Central memory CD4-positive, alpha-beta T cell (primary cell): ENCODE results near the gene GART.
"Not testable (repeated sequence)": the region's sequence is repeated elsewhere in the genome, so short reads cannot be mapped to it uniquely, and the experiment has no call there.

ENCODE experiments used
- DNase-seq: peaks from one replicate; pipeline ENCODE4 v3.0.0; 2022
- total RNA-seq, 3 experiments: gene quantifications; one replicate each; lab custom pipeline; 2026; lab: John Stamatoyannopoulos, UW

Gene GART
- total RNA-seq, result 69.8 to 289 (median 112) reads per million in 3 experiments

- DNase-seq, result peak; percentile 81
These were observed at the start of gene GART for GRCh38 chr21:33541756-33542639. GART (minus strand) TSS chr21:33542117; CDS start chr21:33539315, 2,802 bp downstream.

GRCh38 chr21:33588485-33589335, 46.8 kb upstream of the GART start, which contains the start of gene DONSON:
DONSON (minus strand) TSS chr21:33588684; CDS start chr21:33588641, 43 bp downstream.
- DNase-seq, result peak; percentile 87

- DNase-seq, result no peak
These were observed 46.0 kb upstream of the GART start for GRCh38 chr21:33587792-33588484.

GRCh38 chr21:33586927-33587326, 45.0 kb upstream of the GART start:
- DNase-seq, result no peak

- DNase-seq, result no peak
These were observed 42.5 kb upstream of the GART start for GRCh38 chr21:33584455-33584854.

GRCh38 chr21:33578959-33579542, 37.1 kb upstream of the GART start:
- no peak for DNase-seq

GRCh38 chr21:33578214-33578613, 36.3 kb upstream of the GART start:
- no peak for DNase-seq

- DNase-seq, result not testable (repeated sequence)
These were observed 34.8 kb upstream of the GART start for GRCh38 chr21:33576741-33577141.

GRCh38 chr21:33572350-33572749, 30.4 kb upstream of the GART start:
- DNase-seq, result no peak

GRCh38 chr21:33569991-33570390, 28.1 kb upstream of the GART start:
- DNase-seq, result no peak

- no peak for DNase-seq
These were observed 26.5 kb upstream of the GART start for GRCh38 chr21:33568448-33568847.

- DNase-seq, result no peak
These were observed 26.0 kb upstream of the GART start for GRCh38 chr21:33567914-33568313.

- no peak for DNase-seq
These were observed 24.6 kb upstream of the GART start for GRCh38 chr21:33566514-33566913.

- DNase-seq, result no peak
These were observed 20.5 kb upstream of the GART start for GRCh38 chr21:33562389-33562788.

- DNase-seq, result no peak
These were observed 19.5 kb upstream of the GART start for GRCh38 chr21:33561373-33561772.

GRCh38 chr21:33560965-33561364, 19.0 kb upstream of the GART start:
- no peak for DNase-seq

GRCh38 chr21:33559813-33560212, 17.9 kb upstream of the GART start:
- no peak for DNase-seq

GRCh38 chr21:33558777-33559421, 17.0 kb upstream of the GART start:
- no peak for DNase-seq

GRCh38 chr21:33557447-33557846, 15.5 kb upstream of the GART start:
- DNase-seq, result no peak

- DNase-seq, result no peak
These were observed 13.0 kb upstream of the GART start for GRCh38 chr21:33554982-33555344.

GRCh38 chr21:33554236-33554981, 12.5 kb upstream of the GART start:
- DNase-seq, result no peak
